IPS-15b (cell line): ENCODE results near the gene BRMS1.

ENCODE experiments used
- H3K27me3 ChIP-seq: one replicate; pipeline ENCODE4 v1.6.1; 2013; ENCODE audit warnings: low read length; ENCODE audit not compliant: control insufficient read depth, insufficient read depth
- H3K36me3 ChIP-seq: one replicate; pipeline ENCODE4 v1.6.1; 2013; ENCODE audit warnings: low read length; ENCODE audit not compliant: control insufficient read depth, insufficient read depth
- H3K4me1 ChIP-seq: one replicate; pipeline ENCODE4 v1.6.1; 2013; ENCODE audit warnings: mild to moderate bottlenecking, low read length; ENCODE audit not compliant: control insufficient read depth, insufficient read depth
- H3K4me3 ChIP-seq: one replicate; pipeline ENCODE4 v1.5.1; 2013; ENCODE audit warnings: low read depth, low read length
- H3K9ac ChIP-seq: one replicate; pipeline ENCODE4 v1.6.1; 2013; ENCODE audit warnings: low read depth, mild to moderate bottlenecking, low read length
- H3K9me3 ChIP-seq: one replicate; pipeline ENCODE4 v1.6.1; 2013; ENCODE audit warnings: mild to moderate bottlenecking, low read length; ENCODE audit not compliant: control insufficient read depth, insufficient read depth

The BRMS1 gene

DNA sequence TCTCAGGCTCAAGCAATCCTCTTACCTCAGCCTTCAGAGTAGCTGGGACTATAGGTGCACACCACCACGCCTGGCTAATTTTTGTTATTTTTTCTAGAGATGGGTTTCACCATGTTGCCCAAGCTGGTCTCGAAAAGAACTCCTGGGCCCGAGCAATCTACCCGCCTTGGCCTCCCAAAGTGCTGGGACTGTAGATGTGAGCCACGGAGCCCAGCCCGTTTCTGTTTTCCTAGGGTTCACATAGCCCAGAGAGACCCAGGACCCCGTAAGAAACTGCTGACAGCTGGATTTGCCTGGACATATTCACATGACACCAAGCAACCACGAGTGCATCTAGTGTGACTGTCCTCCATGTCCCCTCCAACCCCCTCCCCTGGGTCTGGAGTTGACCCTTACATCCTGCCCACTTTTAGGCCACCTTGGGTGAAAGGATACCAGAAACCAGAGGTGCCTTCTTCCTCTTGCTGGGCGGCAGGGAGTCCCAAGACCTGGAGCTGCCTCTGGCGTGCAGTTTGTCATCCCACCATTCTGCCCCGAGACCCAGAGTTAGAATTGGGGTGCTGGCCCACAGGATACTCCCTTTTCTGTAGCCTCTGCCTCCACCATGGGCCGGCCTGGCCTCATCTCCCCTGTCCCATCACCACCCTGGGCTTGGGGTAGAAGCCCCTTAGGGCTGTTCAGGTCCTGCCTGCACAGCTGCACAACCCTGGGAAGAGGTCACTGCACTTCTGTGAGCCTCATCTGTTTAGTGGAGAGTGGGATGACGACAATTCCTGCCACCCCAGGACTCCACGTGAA is 5.0 kb downstream of the BRMS1 start:
- H3K27me3 ChIP-seq = no peaks in the 10 kb centered on the region
- H3K9me3 ChIP-seq = no peaks in the 10 kb centered on the region
- peaks cover 32% of the 10 kb centered on the region for H3K36me3 ChIP-seq
- H3K4me3 ChIP-seq = no peak overlapping the region
- H3K4me1 ChIP-seq = peaks cover 4% of the 10 kb centered on the region
- H3K9ac ChIP-seq = no peak overlapping the region

- Histone ChIP-seq H3K4me3 (no peak overlapping the region), H3K9me3 (no peaks in the 10 kb centered on the region), H3K36me3 (peaks cover 32% of the 10 kb centered on the region), H3K27me3 (no peaks in the 10 kb centered on the region), H3K9ac (no peak overlapping the region), H3K4me1 (peaks cover 4% of the 10 kb centered on the region)
Measured at GRCh38 chr11:66339162-66339675, 5.7 kb downstream of the BRMS1 start.

DNA sequence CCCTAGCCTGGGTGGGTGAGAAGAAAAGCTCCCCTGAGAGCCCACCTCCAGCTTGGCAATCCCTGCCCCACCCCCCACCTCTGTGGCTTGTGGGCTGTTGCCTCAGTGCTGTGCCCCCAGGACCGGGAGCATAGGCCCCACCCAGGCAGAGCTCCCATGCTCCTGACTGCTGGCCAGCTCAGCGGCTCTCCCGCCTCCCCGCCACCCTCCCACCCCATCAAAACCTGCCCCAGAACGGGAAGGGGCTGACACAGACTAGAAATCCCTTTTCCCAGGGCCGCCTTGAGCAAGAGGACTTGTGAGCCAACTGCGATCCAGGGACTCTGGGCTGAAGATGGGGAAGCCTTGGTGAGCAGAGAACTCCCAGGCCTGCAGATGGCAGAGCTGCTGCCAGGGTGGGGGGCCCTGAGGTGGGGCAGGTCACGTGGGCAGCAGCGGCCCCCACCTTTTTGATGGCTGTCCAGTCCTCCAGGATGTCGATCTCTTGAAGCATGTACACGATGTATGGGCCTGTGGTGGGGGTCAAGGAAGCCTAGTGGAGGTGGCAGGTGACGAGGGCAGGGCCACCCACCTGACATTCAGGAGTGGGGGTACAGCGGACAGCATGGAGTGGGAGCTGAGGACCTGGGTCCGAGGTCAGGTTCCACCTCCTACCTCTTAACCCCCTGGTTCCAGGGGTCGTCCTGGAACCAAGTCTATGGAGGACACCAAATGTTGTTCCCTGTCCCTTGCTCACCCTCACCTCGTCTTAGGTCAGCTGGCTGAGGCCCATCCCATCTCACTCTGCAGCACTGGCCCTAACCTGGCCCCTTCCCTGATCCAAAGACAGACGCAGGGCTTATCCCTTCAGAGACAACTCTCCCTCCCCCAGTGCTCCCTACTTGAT is 6.4 kb downstream of the BRMS1 start:
- Histone ChIP-seq H3K9me3 (no peaks in the 10 kb centered on the region), H3K4me1 (peaks cover 2% of the 10 kb centered on the region), H3K9ac (no peak overlapping the region), H3K27me3 (no peaks in the 10 kb centered on the region), H3K4me3 (no peak overlapping the region), H3K36me3 (peaks cover 32% of the 10 kb centered on the region)

- H3K9ac ChIP-seq = no peak overlapping the region
- H3K9me3 ChIP-seq = no peaks in the 10 kb centered on the region
- H3K36me3 ChIP-seq = peaks cover 32% of the 10 kb centered on the region
- H3K27me3 ChIP-seq = no peaks in the 10 kb centered on the region
- H3K4me1 ChIP-seq = peaks cover 2% of the 10 kb centered on the region
- H3K4me3 ChIP-seq = no peak overlapping the region
Measured at GRCh38 chr11:66337103-66337899, 7.6 kb downstream of the BRMS1 start.

DNA sequence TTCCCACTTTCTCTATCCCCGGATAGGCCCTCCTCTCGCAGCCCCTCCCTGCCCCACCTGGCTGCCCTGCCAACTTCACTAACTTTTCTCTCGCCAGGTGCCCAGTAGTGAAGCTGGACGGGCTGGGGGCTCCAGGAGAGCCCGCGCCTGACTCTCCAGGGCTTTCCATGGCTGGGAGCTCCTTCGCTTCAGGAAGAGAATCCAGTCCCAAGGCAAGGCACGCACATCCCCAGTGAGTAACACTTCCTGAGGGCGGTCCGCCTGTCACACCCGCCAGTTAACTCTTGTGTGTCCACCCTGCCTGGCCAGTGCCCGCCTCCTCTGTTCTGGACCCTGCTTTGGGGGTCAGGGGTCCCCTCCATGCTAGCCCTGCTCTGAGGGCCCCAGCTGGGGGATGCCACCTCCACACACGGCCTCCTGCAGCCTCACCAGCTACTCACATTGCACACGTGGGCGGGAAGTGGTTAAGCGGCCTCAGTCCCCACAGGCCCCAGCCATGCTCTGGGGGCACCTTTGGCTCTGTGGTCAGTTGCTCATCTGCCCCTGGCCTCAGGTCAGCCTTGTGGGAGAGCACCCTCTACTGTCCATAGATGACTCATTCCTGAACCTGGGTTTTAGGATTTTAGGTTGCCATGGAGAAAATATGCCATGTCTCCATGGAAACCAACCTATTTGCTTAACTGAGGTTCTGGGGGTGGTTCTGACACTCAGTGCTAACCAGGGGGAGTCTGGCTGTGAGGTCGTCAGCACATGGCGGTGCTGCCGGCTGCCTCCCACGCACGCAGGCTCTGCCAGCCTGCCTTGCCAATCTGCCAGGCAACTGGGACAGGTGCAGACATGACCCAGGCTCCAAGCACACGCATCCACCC is 8.4 kb downstream of the BRMS1 start, which contains the start of gene RIN1:
Gene RIN1, minus strand, starts transcription at position 201 of the 869 bp plus-strand sequence. Its CDS starts 32 bp downstream, at position 169.
- peaks cover 24% of the 10 kb centered on the region for H3K36me3 ChIP-seq
- H3K4me1 ChIP-seq = peaks cover 2% of the 10 kb centered on the region
- no peaks in the 10 kb centered on the region for H3K9me3 ChIP-seq
- H3K4me3 ChIP-seq = peak within 1 kb of the TSS; percentile 45
- H3K9ac ChIP-seq = no peak within 1 kb of the TSS
- no peaks in the 10 kb centered on the region for H3K27me3 ChIP-seq

GRCh38 chr11:66335531-66336233 is 9.2 kb downstream of the BRMS1 start:
- H3K36me3 ChIP-seq = peaks cover 17% of the 10 kb centered on the region
- H3K9me3 ChIP-seq = no peaks in the 10 kb centered on the region
- H3K27me3 ChIP-seq = no peaks in the 10 kb centered on the region
- peaks cover 2% of the 10 kb centered on the region for H3K4me1 ChIP-seq
- H3K9ac ChIP-seq = no peak overlapping the region
- peak overlapping the region; percentile 45 for H3K4me3 ChIP-seq

DNA sequence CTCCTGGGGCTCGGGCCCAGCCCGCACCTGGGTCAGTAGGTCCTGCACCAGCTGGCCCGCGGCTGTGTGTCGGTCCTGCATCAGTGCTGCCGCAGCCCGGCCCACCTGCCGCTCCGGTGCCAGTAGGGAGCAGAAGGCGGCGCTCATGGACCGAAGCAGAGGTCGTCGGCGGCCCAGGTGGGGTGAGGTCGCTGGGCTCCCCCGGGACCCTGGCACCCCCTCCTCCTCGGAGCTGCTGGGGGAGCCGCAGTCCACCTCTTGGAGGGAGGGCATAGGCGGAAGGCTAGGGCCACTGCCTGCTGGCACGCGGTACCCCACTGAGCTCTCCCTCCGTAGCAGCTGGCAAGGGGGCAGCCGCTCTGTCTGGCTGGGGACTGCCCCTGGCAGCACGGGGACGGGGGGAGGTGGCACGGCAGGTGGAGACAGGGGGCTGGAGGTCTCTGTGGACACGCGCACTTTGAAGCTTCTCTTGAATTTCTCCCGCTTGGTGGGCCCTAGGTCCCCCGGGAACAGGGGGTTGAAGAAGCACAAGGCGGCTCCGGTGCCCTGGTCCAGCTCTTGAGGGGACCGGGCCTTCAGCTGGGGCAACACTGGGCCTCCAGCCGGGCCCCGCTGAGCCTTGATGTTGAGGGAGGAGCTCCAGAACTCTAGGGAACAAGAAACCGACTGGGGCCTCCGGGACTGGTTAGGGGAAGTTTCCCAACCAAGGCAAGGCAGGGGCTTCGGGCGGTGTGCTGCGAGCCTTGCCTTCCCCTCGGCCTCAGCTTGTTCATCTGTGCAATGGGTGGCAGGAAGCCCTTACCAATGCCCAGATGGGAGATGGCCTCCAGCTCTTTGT is 10.1 kb downstream of the BRMS1 start:
- Histone ChIP-seq H3K4me1 (peaks cover 2% of the 10 kb centered on the region), H3K36me3 (peaks cover 8% of the 10 kb centered on the region), H3K9ac (no peak overlapping the region), H3K4me3 (no peak overlapping the region), H3K27me3 (no peaks in the 10 kb centered on the region), H3K9me3 (no peaks in the 10 kb centered on the region)

- Histone ChIP-seq H3K9ac (no peak overlapping the region), H3K4me3 (no peak overlapping the region), H3K27me3 (no peaks in the 10 kb centered on the region), H3K36me3 (peaks cover 2% of the 10 kb centered on the region), H3K9me3 (no peaks in the 10 kb centered on the region), H3K4me1 (peaks cover 2% of the 10 kb centered on the region)
Measured at GRCh38 chr11:66333896-66334604, 10.9 kb downstream of the BRMS1 start.

- no peak overlapping the region for H3K9ac ChIP-seq
Measured at GRCh38 chr11:66333220-66333877, 11.6 kb downstream of the BRMS1 start.

More at GRCh38 chr11:66333220-66333877, 11.6 kb downstream of the BRMS1 start:
- Histone ChIP-seq H3K4me3 (no peak overlapping the region), H3K36me3 (peaks cover 2% of the 10 kb centered on the region), H3K27me3 (no peaks in the 10 kb centered on the region), H3K9me3 (no peaks in the 10 kb centered on the region), H3K4me1 (peaks cover 6% of the 10 kb centered on the region)
